Natural killer cell (primary cell): ENCODE measurements around the gene ACO1. TPM values are rescaled to one million over a fixed set of nuclear protein-coding genes. Genes with fewer than 3 reads are reported as not detected.

Experiments used
- ATAC-seq, 3 donors: fragments of 150-1000 bp in 2 of 3; fragments of 200-7000 bp in 1 of 3; cut with Tn5 transposase; 1 replicate in 1 of 3; 2 replicates in 2 of 3; pipeline ENCODE4 v1.10.0; 2021; ENCODE audit warnings: mild to moderate bottlenecking in 2 of 3, moderate library complexity in 2 of 3
- DNase-seq, 2 donors: peaks; one replicate each; pipeline versions ENCODE4 v3.0.0 to v3.0.0-alpha.2; 2013 to 2021; ENCODE audit warnings: mixed read lengths in 1 of 2
- H3K27ac ChIP-seq: one replicate; pipeline ENCODE4 v1.5.1; 2013; ENCODE audit warnings: mild to moderate bottlenecking, low read length
- H3K27me3 ChIP-seq: one replicate; pipeline ENCODE4 v1.6.1; 2013; ENCODE audit warnings: low read length; ENCODE audit not compliant: control insufficient read depth, insufficient read depth
- H3K36me3 ChIP-seq: one replicate; pipeline ENCODE4 v1.6.1; 2013; ENCODE audit warnings: low read length; ENCODE audit not compliant: control insufficient read depth, insufficient read depth
- H3K4me1 ChIP-seq: one replicate; pipeline ENCODE4 v1.6.1; 2013; ENCODE audit warnings: low read length; ENCODE audit not compliant: control insufficient read depth, insufficient read depth
- H3K4me3 ChIP-seq: one replicate; pipeline ENCODE4 v1.5.1; 2013; ENCODE audit warnings: low read length
- H3K9me3 ChIP-seq: one replicate; pipeline ENCODE4 v1.6.1; 2013; ENCODE audit warnings: low read length; ENCODE audit not compliant: control insufficient read depth, insufficient read depth
- H3K27ac Mint-ChIP-seq, 2 donors: one replicate each; pipeline ENCODE4 v1.8.0; 2022; ENCODE audit warnings: mild to moderate bottlenecking in 2 of 2, mixed read lengths in 2 of 2, moderate library complexity in 1 of 2
- H3K27me3 Mint-ChIP-seq, 2 donors: one replicate each; pipeline ENCODE4 v1.8.0; 2022; ENCODE audit warnings: low read depth in 2 of 2, mixed read lengths in 2 of 2
- H3K36me3 Mint-ChIP-seq: one replicate; pipeline ENCODE4 v1.8.0; 2022; ENCODE audit warnings: mixed read lengths
- H3K4me1 Mint-ChIP-seq, 2 donors: one replicate each; pipeline ENCODE4 v1.8.0; 2022; ENCODE audit warnings: mixed read lengths in 2 of 2
- H3K4me3 Mint-ChIP-seq: one replicate; pipeline ENCODE4 v1.8.0; 2022; ENCODE audit warnings: mild to moderate bottlenecking, moderate library complexity, mixed read lengths
- H3K9me3 Mint-ChIP-seq, 2 donors: one replicate each; pipeline ENCODE4 v1.8.0; 2022; ENCODE audit warnings: mixed read lengths in 2 of 2
- CTCF ChIP-seq: fragments of 200-600 bp; IDR thresholded peaks from one replicate; pipeline ENCODE4 v1.8.0; 2022; ENCODE audit warnings: antibody characterized with exemption
- WGBS: methylation state at CpG from one replicate; pipeline ENCODE4 v1.1.7; 2013; ENCODE audit warnings: missing lambda C conversion rate; ENCODE audit not compliant: insufficient coverage; 5-methylcytosine and 5-hydroxymethylcytosine counted together
- intact Hi-C: fragments of 100-400 bp; cut with micrococcal nuclease; formaldehyde crosslinking; loops from one replicate; pipeline ENCODE4 v1.14.2; 2022
- total RNA-seq, 4 donors: library from RNA; stranded (reverse); fragments of 120-200 nt in 1 of 4; gene quantifications; one replicate each; pipeline versions ENCODE4 v1.2.3 to v1.2.4, GENCODE V29; 2013 to 2022

ACO1 gene
- total RNA-seq, 3 donors from 2014 or later (not counting 1 experiment from before 2014, with no cell fraction given), result 5.8 to 7.4 (median 6.9) TPM

GRCh38 chr9:32398207-32398606 lies 13.8 kb downstream of the ACO1 start:
- DNase-seq, result no peak
- Histone ChIP-seq H3K36me3 (no peaks in the 10 kb centered on the region), H3K27ac (no peak overlapping the region), H3K9me3 (no peaks in the 10 kb centered on the region), H3K4me3 (no peak overlapping the region), H3K27me3 (no peaks in the 10 kb centered on the region), H3K4me1 (no peaks in the 10 kb centered on the region)
- no peaks in the 10 kb centered on the region for H3K9me3 Mint-ChIP-seq
- ATAC-seq, result no peak
- intact Hi-C loops, result loop anchor here (10.0 kb wide), 1 partner anchor 87 kb away; no protein-coding TSS in a partner anchor
- H3K36me3 Mint-ChIP-seq, result no peaks in the 10 kb centered on the region
- H3K4me1 Mint-ChIP-seq, result no peaks in the 10 kb centered on the region
- 95% methylated on average over 2 of the region's 3 CpGs for WGBS
- no peak overlapping the region for H3K4me3 Mint-ChIP-seq
- no peak for TF ChIP-seq CTCF
- H3K27me3 Mint-ChIP-seq, result no peaks in the 10 kb centered on the region
- no peak overlapping the region for H3K27ac Mint-ChIP-seq

GRCh38 chr9:32399110-32399815 lies 14.8 kb downstream of the ACO1 start:
- DNase-seq (no peak), ATAC-seq (no peak)
- no peak overlapping the region for H3K4me3 Mint-ChIP-seq
- H3K27ac ChIP-seq, result no peak overlapping the region
- H3K27me3 Mint-ChIP-seq, result no peaks in the 10 kb centered on the region
- H3K27me3 ChIP-seq, result no peaks in the 10 kb centered on the region
- H3K4me1 ChIP-seq, result no peaks in the 10 kb centered on the region
- intact Hi-C loops, result loop anchor here (10.0 kb wide), 1 partner anchor 86 kb away; no protein-coding TSS in a partner anchor
- H3K4me3 ChIP-seq, result no peak overlapping the region
- H3K4me1 Mint-ChIP-seq, result peaks cover 5 to 9% of the 10 kb centered on the region in 2 donors
- H3K9me3 Mint-ChIP-seq, result no peaks in the 10 kb centered on the region
- no peak for TF ChIP-seq CTCF
- H3K9me3 ChIP-seq, result no peaks in the 10 kb centered on the region
- WGBS, result 88% methylated on average over 5 of the region's 5 CpGs
- no peaks in the 10 kb centered on the region for H3K36me3 ChIP-seq
- no peaks in the 10 kb centered on the region for H3K36me3 Mint-ChIP-seq
- no peak overlapping the region for H3K27ac Mint-ChIP-seq

- no peaks in the 10 kb centered on the region for H3K9me3 ChIP-seq
- no peaks in the 10 kb centered on the region for H3K27me3 Mint-ChIP-seq
- H3K4me3 Mint-ChIP-seq, result no peak overlapping the region
- no peaks in the 10 kb centered on the region for H3K9me3 Mint-ChIP-seq
- H3K4me3 ChIP-seq, result no peak overlapping the region
- WGBS, result 60% methylated on average over 1 of the region's 1 CpG
- H3K36me3 ChIP-seq, result peaks cover 7% of the 10 kb centered on the region
- H3K27ac Mint-ChIP-seq, result no peak overlapping the region
- H3K27ac ChIP-seq, result no peak overlapping the region
- no peaks in the 10 kb centered on the region for H3K4me1 ChIP-seq
- intact Hi-C loops, result no loop called here
- ATAC-seq, result no peak
- TF ChIP-seq CTCF, result no peak
- no peak for DNase-seq
- peaks cover 8 to 11% of the 10 kb centered on the region in 2 donors for H3K4me1 Mint-ChIP-seq
- H3K27me3 ChIP-seq, result no peaks in the 10 kb centered on the region
- no peaks in the 10 kb centered on the region for H3K36me3 Mint-ChIP-seq
Observed at GRCh38 chr9:32401488-32401887, 17.0 kb downstream of the ACO1 start.
